NCI-H2107 treated with DMSO at 0.1 percent for 48 hours (cell line): ENCODE data around the gene GDF2.

Experiments
- DNase-seq: peaks from one replicate; lab custom pipeline; 2025; ENCODE audit not compliant: unreplicated experiment; lab: John Stamatoyannopoulos, UW

Gene GDF2

DNA sequence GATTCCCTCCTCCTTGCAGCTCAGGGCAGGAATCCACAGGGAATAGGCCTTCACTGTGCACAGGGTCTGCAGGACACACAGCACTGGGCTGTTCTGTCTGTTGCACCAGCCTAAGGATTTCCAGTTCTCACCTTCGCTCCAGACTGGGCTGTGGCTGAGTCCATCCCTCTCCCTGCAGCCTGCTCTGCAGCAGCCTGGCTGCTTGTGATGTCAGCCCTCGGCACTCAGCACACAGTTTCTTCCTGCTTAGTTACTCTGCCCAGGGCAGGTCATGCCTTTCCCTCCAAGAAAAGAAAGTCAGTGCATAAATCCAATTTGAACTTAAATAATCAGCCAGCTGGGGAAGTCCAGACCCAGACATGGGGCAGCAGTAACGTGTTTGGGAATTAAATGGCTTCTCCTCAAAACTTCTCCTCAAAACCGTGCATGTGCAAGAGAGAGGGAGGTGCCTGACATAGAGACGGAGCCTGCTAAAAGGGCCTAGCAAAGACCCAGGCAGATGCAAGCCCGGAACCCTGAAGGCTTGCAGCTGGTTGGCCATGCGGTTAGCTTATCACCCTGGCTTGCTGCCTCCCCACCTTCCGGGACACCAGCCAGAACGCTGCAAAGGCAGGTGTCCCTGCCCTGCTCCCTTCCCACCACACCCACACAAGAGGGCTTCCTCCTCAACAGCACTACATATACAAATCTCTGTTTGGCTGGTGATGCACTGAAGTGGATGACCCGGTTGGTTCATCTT is 10.9 kb upstream of the GDF2 start:
- DNase-seq = peak; percentile 1

DNA sequence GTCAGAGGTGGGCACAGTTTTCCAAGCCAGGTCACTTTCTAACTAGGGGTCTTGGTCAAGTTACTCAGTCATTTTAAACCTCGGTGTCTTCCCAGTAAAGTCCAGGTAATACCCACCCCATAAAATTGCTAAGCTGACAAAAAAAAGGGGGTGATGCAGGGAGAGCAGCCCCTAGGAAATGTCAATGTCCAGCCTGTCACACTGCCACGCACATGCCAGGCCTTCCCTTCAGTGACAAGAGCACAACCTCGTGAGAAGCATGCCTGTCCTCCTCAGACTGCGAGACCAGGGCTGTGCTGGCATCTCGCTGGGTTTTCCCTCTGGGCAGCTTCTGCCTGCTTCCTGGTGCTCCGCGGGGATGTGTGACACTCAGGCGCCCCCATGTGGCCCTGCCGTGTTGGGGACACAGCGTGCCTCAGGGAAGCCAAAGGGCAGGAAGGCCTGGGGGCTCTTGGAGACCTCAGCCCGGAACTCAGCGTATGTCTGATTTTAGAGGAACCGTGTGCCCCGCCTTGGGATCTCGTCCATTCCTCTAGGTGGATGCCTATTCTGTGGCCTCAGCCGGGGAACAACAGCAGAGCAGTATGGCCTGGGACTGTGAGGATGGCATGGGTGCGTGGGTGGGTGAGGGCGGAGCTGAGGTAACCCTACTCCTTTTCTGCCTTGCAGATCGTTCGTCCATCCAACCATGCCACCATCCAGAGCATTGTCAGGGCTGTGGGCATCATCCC is 10.2 kb upstream of the GDF2 start:
- DNase-seq = peak; percentile 3

DNA sequence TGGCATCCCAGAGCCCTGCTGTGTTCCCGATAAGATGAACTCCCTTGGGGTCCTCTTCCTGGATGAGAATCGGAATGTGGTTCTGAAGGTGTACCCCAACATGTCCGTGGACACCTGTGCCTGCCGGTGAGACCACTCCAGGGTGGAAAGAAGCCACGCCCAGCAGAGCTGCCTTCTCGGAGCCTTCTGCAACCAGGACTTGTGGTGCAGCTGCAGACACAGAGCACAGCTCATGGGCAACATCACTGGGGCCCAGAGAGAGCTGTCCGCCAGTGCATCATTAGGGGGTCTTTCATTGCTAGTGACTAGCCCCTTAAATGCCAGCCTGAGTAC is 9.6 kb upstream of the GDF2 start:
- no peak for DNase-seq

DNA sequence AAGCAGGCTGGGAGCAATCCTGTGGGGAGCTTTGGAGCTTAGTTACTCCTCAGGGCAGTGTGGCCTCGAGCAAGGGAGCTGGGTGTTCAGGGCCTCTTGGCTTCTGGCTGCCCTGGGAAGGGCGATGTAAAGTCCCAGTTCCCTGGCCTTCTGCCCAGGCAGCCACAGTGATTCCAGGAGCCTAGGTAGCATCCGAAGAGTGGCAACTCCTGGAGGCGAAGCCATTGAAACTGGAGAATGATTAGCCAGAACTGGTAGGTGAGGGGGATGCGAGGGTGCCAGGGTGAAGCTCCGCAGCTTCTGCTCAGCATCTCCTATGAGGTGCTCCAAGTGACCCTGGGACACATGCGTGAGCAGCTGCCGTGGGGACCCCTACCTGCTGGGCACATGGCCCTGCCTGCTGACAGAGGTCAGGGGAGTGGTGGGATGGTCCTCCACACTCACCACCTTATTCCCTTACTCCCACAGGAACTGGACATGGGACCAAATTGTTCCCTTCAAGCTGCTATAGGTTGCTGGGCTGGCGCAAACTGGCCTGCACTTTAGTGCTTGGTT is 7.8 kb upstream of the GDF2 start:
- DNase-seq = no peak

DNA sequence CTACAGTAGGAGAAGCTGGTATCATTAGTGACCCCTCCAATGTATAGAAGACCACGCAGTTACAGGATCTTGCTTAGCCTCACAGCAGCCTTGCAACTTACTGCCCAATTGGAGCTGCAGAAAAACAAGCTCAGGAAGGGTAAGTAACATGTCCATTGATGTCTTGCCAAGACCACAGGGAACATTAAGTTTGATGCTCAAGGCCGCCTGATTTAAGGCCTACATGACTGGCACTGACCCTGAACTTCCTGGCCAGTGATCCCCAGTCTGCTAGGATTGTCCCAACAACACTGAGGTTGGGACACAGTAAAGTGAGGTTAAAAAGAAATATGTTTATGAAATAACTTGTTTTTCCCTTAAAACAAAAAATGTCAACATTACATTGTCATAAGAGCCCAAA is 6.8 kb upstream of the GDF2 start:
- DNase-seq = no peak

DNA sequence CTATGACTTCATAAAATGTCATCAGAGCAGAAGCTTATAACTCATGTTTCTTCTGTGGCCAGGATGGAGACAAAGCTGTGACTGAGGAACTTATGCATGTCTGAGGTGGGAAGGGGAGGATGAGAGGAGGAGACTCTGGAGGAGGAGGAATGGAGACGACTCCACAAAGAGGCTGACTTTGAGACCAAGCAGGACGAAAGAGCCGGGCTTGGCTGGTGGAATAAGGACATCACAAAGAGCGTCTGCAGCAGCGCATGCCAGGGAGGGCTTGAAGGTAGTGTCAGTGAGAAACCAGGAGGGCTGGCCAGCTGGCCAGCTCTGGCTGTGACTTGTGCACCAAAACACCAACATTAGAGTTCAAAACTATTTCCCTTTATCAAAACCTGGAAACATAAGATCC is 6.1 kb upstream of the GDF2 start:
- no peak for DNase-seq

DNA sequence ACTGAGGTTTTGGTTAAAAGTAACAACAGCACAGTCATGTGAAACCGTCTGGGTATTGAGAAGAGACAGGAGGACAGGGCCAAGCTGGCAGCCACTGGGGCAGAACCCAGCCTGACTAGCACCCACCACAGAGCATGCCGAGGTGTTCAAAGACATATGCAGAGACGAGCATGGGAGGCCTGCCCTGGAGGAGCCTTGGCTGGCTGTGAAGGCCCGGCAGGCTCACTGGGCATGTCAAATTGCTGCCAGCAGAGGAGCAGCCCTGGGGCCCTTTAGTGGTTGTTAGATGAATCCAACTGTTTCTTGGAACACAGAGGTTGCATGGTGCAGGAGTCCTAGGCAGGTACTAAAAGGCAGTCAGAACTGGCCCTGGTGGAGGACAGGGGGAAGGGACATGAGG is 5.0 kb upstream of the GDF2 start:
- DNase-seq = no peak

DNA sequence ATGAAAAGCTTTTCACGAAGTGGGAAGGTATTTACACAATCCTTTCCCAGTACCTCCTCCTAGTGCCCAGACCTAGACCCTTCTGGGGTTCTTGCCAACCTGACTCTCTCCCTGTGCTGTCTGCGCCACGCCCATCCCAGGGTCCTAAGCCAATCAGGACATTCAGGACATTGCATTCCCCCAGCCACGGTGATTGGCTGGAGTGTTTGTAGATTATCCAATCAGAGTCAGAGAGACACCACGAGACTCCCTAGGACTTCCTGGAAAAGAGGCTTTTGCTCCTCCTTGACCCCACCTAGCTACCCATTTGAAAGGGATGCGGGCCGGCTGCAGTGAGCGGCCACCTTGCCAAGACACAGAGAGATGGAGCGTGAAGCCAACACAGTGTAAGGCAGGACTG is 3.5 kb upstream of the GDF2 start:
- DNase-seq = no peak

DNA sequence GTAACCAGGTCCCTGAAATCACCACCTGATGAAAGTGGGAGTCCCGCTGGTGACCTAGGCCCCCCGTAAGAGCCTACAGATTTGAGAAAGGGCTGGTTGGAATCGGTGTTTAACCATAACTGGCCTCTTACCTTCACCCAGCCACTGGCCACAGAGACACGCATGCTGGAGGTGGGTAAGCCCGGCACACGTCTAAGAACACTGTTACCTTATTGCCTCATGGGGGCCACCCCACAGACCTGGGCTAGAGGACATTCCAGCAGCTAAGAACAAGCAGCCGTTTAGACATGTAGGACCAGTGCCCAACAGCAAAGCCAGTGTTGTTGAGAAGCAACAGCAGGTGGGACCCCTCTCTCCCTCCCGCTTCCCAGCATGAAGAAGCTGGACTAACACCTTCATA is 2.5 kb upstream of the GDF2 start:
- no peak for DNase-seq

DNA sequence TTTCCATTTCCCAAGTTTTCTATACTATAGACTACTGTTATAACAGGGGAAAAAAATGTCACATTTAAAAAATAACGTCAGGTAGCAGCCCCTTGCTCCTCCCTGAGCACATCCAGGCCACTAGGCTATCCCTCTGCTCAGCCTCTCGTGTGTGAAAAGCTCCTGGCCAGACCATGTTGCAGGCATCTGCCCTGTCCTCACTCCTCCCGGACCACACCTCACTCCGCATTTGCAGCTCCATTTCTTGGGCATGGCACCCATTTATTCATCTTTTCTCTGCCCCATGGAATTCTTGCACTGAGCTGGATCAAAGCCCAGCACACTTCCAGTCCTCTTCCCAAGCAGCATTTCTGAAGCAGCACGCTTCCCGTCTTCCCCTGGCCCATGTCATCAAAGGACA is 1.4 kb upstream of the GDF2 start:
- no peak for DNase-seq

DNA sequence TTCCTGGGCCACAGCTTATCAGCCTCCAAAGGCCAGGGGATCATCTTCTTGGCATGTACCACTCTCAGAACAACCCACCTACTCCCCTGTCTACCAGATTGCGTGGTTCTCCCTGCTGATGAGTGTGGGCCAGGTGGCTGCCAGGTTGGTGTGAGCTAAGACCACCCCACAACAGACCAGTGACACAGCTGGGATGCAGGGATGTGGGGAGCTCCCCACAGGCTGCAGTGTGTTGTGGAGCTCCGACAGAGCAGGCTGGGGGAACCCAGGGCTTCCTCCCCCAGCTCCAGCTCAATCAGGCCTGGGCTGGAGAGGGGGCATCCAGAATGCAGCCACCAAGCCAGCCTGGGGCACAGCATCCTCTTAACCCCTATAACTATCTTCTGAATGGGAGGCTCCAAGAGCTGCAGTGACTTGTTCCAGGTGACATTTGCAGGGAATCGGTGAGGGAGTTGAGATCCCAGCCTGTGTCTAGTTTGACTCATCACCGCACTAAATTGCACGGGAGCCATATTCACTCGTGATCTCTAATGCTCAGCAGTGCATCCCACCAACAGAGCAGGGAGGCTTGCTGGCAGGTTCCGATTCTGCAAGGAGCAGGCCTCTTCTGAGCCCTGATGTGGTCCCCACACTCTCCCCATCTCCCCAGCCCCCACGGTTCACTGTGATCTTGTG is 596 bp upstream of the GDF2 start:
- DNase-seq = no peak

DNA sequence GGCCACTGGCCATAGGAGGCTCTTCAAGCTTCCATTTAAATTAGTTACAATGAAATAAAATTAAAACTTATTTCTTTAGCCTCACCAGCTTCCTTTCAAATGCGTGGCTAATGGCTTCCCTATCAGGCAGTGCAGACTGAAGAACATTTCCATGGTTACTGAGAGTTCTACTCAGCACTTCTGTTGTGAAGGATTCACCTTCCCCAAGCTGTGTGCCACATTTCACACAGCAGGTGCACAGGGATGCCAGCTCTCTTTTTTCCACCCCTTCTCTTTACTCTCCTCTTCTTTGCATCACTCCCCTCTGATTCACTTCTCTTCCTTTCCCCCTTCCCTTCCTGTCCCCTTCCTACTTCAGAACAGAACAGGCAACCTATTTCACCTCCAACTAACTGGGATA is 833 bp downstream of the GDF2 start:
- no peak for DNase-seq

DNA sequence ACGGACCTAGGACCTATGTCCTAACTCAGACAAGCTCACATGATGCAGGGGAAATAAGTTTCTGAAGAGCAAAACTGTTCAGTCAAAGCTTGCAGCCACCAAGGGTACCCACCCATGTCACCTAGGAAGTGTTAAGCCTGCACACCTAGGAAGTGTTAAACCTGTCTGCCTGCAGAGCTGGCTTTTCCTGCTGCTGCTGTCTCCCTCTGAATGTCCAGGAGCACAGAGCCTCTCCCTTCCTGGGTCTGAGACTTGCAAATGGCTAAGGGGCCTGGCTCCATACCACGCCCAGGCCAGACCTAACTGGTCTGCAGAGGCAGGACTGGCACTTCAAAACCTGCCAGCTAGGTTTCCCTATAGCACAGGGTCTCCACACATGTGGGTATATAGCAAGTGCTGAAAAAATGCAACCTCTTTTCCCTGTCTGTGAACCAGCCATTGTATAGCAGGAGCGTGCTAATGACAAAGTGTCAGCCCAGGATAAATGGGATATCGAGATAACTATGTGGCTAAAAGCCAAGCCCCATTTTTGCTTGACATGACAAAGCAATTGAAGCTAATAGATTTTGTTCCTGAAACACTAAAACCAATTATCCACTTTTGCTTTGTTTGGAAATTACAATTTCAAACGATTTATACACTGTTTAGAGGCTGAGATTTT is 1.5 kb downstream of the GDF2 start:
- DNase-seq = no peak

DNA sequence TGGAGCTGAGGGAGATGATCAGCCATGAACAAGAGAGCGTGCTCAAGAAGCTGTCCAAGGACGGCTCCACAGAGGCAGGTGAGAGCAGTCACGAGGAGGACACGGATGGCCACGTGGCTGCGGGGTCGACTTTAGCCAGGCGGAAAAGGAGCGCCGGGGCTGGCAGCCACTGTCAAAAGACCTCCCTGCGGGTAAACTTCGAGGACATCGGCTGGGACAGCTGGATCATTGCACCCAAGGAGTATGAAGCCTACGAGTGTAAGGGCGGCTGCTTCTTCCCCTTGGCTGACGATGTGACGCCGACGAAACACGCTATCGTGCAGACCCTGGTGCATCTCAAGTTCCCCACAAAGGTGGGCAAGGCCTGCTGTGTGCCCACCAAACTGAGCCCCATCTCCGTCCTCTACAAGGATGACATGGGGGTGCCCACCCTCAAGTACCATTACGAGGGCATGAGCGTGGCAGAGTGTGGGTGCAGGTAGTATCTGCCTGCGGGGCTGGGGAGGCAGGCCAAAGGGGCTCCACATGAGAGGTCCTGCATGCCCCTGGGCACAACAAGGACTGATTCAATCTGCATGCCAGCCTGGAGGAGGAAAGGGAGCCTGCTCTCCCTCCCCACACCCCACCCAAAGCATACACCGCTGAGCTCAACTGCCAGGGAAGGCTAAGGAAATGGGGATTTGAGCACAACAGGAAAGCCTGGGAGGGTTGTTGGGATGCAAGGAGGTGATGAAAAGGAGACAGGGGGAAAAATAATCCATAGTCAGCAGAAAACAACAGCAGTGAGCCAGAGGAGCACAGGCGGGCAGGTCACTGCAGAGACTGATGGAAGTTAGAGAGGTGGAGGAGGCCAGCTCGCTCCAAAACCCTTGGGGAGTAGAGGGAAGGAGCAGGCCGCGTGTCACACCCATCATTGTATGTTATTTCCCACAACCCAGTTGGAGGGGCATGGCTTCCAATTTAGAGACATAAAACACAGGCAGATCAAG is 3.3 kb downstream of the GDF2 start:
- no peak for DNase-seq

DNA sequence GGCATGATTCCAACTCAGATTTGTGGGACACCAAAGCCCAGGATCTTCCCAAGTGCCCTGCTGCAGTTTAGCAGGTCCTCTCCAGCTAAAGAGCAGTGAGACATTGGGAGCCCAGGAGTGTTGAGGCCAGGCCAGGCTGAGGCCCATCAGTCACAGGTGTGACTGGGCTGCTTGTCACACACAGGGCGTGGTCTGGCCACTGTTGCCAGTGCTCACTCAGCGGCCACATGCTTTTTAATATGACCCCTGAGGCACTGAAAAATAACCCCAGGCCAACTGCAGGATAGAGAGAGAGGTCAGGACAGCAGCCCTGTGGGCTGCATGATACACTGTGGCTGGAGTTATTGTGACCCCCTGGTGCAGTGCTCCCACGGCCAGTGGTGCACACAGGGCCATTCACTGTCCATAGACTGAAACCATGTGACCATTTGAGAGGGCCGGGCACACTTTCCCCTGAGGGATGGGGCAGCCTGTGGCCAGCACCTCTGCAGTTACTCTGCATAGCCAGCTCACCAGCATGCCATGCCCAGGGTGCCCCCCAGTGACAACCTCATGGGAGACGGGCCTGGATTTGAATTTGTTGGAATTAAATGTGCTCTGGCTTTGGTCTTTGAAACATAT is 4.2 kb downstream of the GDF2 start:
- DNase-seq = no peak

DNA sequence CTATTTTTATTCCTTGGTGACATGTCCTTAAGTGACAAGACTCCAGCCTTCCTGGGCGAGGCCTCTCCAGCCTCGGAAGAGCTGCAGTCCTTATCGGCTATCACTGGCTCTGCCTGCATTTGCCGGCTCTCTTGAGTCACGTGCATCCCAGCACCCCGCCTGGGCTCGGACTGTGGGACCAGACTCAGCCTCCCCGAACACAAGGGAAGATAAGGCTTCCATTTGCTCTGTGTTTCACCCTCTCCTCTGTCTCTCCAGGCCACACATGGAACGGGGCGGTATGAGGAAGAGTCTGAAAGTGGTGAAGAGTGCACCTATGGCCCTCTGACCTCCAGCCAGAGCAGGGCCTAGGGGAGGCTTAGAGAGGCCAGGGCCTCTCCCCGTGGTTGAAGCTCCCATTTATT is 4.7 kb downstream of the GDF2 start:
- no peak for DNase-seq

DNA sequence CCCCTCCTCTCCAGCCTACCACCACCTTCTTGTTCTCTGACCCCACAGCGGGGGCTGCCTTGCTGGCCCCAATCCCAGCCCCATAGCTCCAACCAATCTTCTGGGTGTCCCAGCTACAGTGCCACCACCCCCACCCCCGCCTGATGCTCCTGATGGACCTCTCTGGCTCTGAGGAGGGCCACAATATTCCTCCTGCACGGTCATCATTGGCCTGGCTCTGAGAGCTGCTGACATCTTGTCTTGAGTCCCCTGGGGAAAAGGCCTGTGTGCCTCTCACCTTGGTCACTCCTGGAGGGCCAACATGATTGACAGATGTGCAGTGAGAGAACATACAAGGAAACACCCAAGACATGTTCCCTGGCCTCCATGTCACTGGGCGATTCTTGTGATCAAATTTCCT is 7.6 kb downstream of the GDF2 start:
- no peak for DNase-seq

DNA sequence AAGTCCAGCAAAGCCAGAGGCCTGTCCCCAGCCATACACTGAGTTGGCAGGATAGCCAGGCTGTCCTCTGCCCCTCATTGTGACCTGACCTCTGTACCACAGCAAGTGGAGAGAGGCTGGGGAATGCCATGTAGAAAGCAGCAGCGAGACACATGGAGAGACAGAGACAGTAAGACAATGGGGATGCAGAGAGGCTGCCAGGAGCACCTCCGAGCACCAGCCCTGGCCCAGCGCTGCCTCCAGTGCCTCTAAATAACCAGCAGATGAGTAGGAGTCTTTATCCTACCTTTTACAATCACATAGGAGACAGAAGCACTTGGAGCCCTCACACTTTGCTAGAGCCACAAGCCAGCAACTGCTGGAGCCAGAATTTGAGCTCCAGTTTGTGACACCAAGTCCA is 8.1 kb downstream of the GDF2 start:
- no peak for DNase-seq

DNA sequence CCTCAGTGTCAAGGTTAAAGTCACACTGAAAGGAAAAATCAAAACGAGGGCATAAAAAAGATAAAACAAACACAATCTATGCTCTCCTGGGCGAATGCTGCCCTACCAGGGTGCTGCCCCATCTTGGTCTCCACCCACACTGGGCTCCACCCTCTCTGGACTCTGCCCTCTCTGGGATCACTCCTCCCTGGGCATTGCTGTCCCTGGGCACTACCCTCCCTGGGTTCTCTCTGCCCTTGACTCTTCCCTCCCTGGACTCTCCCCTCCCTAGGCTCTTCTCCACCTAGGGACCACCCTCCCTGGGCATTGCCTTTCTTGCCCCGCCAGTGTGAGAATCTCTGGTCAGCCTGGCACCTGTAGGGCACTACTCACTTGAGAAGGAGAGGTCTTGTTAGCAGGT is 8.6 kb downstream of the GDF2 start:
- no peak for DNase-seq

DNA sequence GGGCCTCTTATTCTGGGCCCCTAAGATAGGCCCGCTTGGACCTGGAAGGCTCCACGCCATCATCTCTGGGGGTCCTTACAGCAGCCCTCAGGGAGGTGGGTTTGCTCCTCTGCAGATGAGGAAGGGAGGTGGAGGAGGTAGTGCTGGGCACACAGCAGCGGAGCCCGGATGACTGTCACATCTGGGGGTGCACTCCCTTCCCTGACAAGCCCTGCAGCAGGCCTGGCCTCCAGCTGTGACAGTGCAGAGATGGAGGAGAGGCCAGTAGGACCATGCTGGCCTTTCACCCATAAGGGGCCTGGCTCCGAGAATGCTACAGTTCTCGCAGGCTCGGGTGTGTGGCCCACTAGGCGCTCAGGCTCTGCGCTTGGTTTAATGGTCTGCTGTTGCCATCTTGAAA is 9.2 kb downstream of the GDF2 start:
- no peak for DNase-seq
